KMS-11 (cell line): ENCODE data around the gene GNG2.

Experiments used
- H2AFZ ChIP-seq: fragments of 200-600 bp; sonication (generic); 2 replicates; pipeline ENCODE4 v1.6.1; 2016; ENCODE audit warnings: antibody characterized with exemption, mixed run types, low read depth
- H3K27ac ChIP-seq: fragments of 200-600 bp; sonication (generic); 2 replicates; pipeline ENCODE4 v1.6.1; 2016; ENCODE audit warnings: mild to moderate bottlenecking, mixed run types
- H3K27me3 ChIP-seq: fragments of 200-600 bp; sonication (generic); 2 replicates; pipeline ENCODE4 v1.6.1; 2017; ENCODE audit warnings: mild to moderate bottlenecking, low read depth, mixed run types, moderate library complexity; ENCODE audit not compliant: insufficient read depth
- H3K36me3 ChIP-seq: fragments of 200-600 bp; sonication (generic); 2 replicates; pipeline ENCODE4 v1.6.1; 2017; ENCODE audit warnings: mild to moderate bottlenecking, mixed run types; ENCODE audit not compliant: insufficient read depth
- H3K4me1 ChIP-seq: fragments of 200-600 bp; sonication (generic); 2 replicates; pipeline ENCODE4 v1.6.1; 2016; ENCODE audit warnings: mild to moderate bottlenecking, low read depth, mixed run types; ENCODE audit not compliant: poor library complexity, severe bottlenecking
- H3K4me2 ChIP-seq: fragments of 200-600 bp; sonication (generic); 2 replicates; pipeline ENCODE4 v1.7.0; 2016; ENCODE audit warnings: mild to moderate bottlenecking, mixed run types
- H3K4me3 ChIP-seq: fragments of 200-600 bp; sonication (generic); IDR thresholded peaks from 2 replicates; pipeline ENCODE4 v1.6.1; 2017; ENCODE audit warnings: low read depth, low read length, mixed read lengths; ENCODE audit not compliant: insufficient read depth
- H3K79me2 ChIP-seq: fragments of 200-600 bp; sonication (generic); 2 replicates; pipeline ENCODE4 v1.6.1; 2016; ENCODE audit warnings: low read depth, mixed run types; ENCODE audit not compliant: insufficient read depth
- H3K9ac ChIP-seq: fragments of 200-600 bp; sonication (generic); 2 replicates; pipeline ENCODE4 v1.6.1; 2016; ENCODE audit warnings: mild to moderate bottlenecking, mixed run types
- H4K20me1 ChIP-seq: fragments of 200-600 bp; sonication (generic); 2 replicates; pipeline ENCODE4 v1.6.1; 2016; ENCODE audit warnings: mild to moderate bottlenecking, mixed run types; ENCODE audit not compliant: insufficient read depth
- TF ChIP-seq, protein P1 (sequence below): fragments of 200-600 bp; sonication (generic); conservative IDR thresholded peaks from 2 replicates; pipeline ENCODE4 v1.6.1; 2017; ENCODE audit warnings: low read depth, mild to moderate bottlenecking, antibody characterized with exemption, low read length, moderate library complexity, mixed read lengths

The GNG2 gene

GRCh38 chr14:51862176-51862796 is 1.9 kb downstream of the GNG2 start:
- Histone ChIP-seq H3K36me3 (no peaks in the 10 kb centered on the region), H4K20me1 (no peaks in the 10 kb centered on the region), H3K4me1 (no peaks in the 10 kb centered on the region), H3K4me3 (no peak overlapping the region), H3K27ac (no peak overlapping the region), H3K27me3 (no peaks in the 10 kb centered on the region), H2AFZ (no peak overlapping the region), H3K79me2 (no peaks in the 10 kb centered on the region), H3K9ac (no peak overlapping the region), H3K4me2 (no peak overlapping the region)
- TF ChIP-seq, protein P1, sequence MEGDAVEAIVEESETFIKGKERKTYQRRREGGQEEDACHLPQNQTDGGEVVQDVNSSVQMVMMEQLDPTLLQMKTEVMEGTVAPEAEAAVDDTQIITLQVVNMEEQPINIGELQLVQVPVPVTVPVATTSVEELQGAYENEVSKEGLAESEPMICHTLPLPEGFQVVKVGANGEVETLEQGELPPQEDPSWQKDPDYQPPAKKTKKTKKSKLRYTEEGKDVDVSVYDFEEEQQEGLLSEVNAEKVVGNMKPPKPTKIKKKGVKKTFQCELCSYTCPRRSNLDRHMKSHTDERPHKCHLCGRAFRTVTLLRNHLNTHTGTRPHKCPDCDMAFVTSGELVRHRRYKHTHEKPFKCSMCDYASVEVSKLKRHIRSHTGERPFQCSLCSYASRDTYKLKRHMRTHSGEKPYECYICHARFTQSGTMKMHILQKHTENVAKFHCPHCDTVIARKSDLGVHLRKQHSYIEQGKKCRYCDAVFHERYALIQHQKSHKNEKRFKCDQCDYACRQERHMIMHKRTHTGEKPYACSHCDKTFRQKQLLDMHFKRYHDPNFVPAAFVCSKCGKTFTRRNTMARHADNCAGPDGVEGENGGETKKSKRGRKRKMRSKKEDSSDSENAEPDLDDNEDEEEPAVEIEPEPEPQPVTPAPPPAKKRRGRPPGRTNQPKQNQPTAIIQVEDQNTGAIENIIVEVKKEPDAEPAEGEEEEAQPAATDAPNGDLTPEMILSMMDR, result no peak

GRCh38 chr14:51862860-51863259 is 2.4 kb downstream of the GNG2 start:
- H4K20me1 ChIP-seq, result no peaks in the 10 kb centered on the region
- no peaks in the 10 kb centered on the region for H3K27me3 ChIP-seq
- TF ChIP-seq, protein P1, result no peak
- H3K4me3 ChIP-seq, result no peak overlapping the region
- H2AFZ ChIP-seq, result no peak overlapping the region
- H3K9ac ChIP-seq, result no peak overlapping the region
- H3K36me3 ChIP-seq, result no peaks in the 10 kb centered on the region
- H3K27ac ChIP-seq, result no peak overlapping the region
- H3K4me2 ChIP-seq, result no peak overlapping the region
- H3K79me2 ChIP-seq, result no peaks in the 10 kb centered on the region
- H3K4me1 ChIP-seq, result no peaks in the 10 kb centered on the region

DNA sequence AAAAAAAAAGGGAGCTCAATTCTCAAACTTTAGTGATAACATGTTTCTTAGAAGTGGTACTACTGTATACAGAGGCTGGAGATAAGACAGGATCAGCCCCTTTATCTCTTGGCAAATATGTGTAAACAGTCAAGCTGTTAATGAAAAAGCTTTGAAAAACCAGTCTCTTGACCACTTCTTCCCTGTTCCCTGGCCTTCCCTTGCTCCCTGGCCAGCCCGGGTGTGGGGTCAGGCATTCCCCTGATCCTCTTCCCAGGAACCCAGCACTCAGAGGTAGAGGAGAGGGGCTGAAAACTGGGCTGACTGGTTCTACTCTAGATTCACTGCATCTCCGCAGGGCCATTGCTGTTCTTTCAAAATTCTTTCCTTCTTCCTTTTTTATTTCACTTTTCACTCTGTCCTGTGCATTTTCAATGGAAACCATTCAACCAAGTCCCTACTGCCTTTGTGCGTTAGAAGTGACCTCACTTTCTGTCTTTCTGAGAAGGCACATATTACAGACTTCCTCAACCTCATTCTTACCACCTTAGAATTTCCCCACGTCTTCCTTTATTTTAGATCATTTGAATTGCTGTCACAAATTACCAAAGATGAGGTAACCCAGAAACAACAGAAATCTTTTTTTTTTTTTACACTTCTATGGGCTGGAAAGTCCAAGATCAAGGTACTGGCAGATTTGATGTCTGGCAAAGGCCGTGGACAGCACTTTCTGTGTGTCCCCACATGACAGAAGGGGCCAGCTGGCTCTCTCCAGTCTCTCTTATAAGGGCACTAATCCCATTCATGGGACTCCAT is 5.7 kb downstream of the GNG2 start:
- TF ChIP-seq, protein P1, result no peak
- Histone ChIP-seq H3K27ac (no peak overlapping the region), H3K4me3 (no peak overlapping the region), H2AFZ (no peak overlapping the region), H3K9ac (no peak overlapping the region), H3K36me3 (no peaks in the 10 kb centered on the region), H4K20me1 (no peaks in the 10 kb centered on the region), H3K79me2 (no peaks in the 10 kb centered on the region), H3K4me1 (no peaks in the 10 kb centered on the region), H3K4me2 (no peak overlapping the region), H3K27me3 (no peaks in the 10 kb centered on the region)

DNA sequence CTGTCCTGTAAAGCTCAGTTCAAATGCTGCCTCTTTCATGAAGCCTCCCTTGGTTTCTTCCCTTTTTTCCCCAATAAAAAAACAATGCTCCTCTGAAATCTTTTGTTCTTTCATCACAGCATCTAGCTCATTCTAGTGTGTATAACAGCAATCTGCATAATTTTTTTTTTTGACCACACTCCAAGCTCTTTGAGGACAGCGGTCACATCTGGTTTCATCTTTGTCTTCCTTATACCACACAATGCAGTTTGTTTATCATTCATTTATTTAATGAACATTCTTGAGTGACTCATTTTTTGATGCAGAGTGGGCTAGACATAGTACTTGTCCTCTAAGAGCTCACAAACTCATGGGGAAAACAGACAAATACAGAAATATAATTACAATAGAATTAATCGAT is 7.3 kb downstream of the GNG2 start:
- H3K4me2 ChIP-seq, result no peak overlapping the region
- H3K9ac ChIP-seq, result no peak overlapping the region
- H3K79me2 ChIP-seq, result no peaks in the 10 kb centered on the region
- H3K36me3 ChIP-seq, result no peaks in the 10 kb centered on the region
- H2AFZ ChIP-seq, result no peak overlapping the region
- H3K27me3 ChIP-seq, result no peaks in the 10 kb centered on the region
- no peaks in the 10 kb centered on the region for H3K4me1 ChIP-seq
- H3K4me3 ChIP-seq, result no peak overlapping the region
- TF ChIP-seq, protein P1, result no peak
- no peaks in the 10 kb centered on the region for H4K20me1 ChIP-seq
- no peak overlapping the region for H3K27ac ChIP-seq
